HepG2 (cell line): Measurements from ENCODE around the gene ATP4A. TPM values are rescaled to one million over a fixed set of nuclear protein-coding genes. Genes with fewer than 3 reads are reported as not detected.
"Not testable (repeated sequence)": the region's sequence is repeated elsewhere in the genome, so short reads cannot be mapped to it uniquely, and the experiment has no call there.

Experiments
- ATAC-seq: fragments of 200-7000 bp; cut with Tn5 transposase; 3 replicates; pipeline ENCODE4 v1.9.1; 2020; ENCODE audit warnings: mild to moderate bottlenecking, moderate library complexity
- BruUV-seq: library from RNA; stranded (reverse); fragments of 400-500 nt; replicated peaks from 2 replicates; lab custom pipeline; 2021; lab: Mats Ljungman, UMichigan
- CTCF ChIA-PET: fragments of 300-600 bp; formaldehyde crosslinking; extraction: SDS; loops from one replicate; lab custom pipeline; 2021; ENCODE audit warnings: low total read pairs, inconsistent platforms, low intra/inter-chr PET ratio; lab: Yijun Ruan, JAX
- POLR2A ChIA-PET: fragments of 350-600 bp; sonication (Branson Sonifier 250); formaldehyde crosslinking; loops from one replicate; lab custom pipeline; 2020; ENCODE audit warnings: antibody characterized with exemption, inconsistent platforms; lab: Yijun Ruan, JAX
- DNase-seq: peaks from one replicate; pipeline ENCODE4 v3.0.0-alpha.2; 2015; ENCODE audit warnings: low spot score
- FAIRE-seq: peaks from 3 replicates; lab custom pipeline; 2011; peaks lifted over from hg19 to GRCh38; lab: Jason Lieb, UNC
- H2AFZ ChIP-seq: one replicate; pipeline ENCODE4 v1.6.1; 2011; ENCODE audit warnings: low read length, inconsistent platforms
- H3K27ac ChIP-seq: fragments of 300-600 bp; 3 replicates; pipeline ENCODE4 v1.8.0; 2011; ENCODE audit warnings: mixed run types, mild to moderate bottlenecking, mixed read lengths, low read length, inconsistent platforms; ENCODE audit not compliant: insufficient read depth; ENCODE audit errors: extremely low read length
- H3K27me3 ChIP-seq, 2 experiments: fragments of 200-600 bp in 1 of 2; 2 replicates in 1 of 2; 3 replicates in 1 of 2; pipeline versions ENCODE4 v1.6.0 to v1.8.0; 2011; ENCODE audit warnings: low read length in 2 of 2, mild to moderate bottlenecking in 2 of 2, moderate library complexity in 2 of 2, inconsistent platforms in 1 of 2; ENCODE audit not compliant: insufficient read depth in 2 of 2, control insufficient read depth in 1 of 2
- H3K36me3 ChIP-seq, 2 experiments: fragments of 200-600 bp in 1 of 2; replicated peaks in 1 of 2; 2 replicates in 1 of 2; 3 replicates in 1 of 2; pipeline versions ENCODE4 v1.5.1 to v1.8.0; 2011; ENCODE audit warnings: low read length in 2 of 2, inconsistent platforms in 1 of 2; ENCODE audit not compliant: insufficient read depth in 2 of 2, control insufficient read depth in 1 of 2
- H3K4me1 ChIP-seq: 2 replicates; pipeline ENCODE4 v1.5.1; 2012; ENCODE audit warnings: low read length, inconsistent platforms; ENCODE audit not compliant: insufficient read depth
- H3K4me2 ChIP-seq: 2 replicates; pipeline ENCODE4 v1.6.0; 2011; ENCODE audit warnings: low read depth, low read length, inconsistent platforms
- H3K4me3 ChIP-seq, 3 experiments: fragments of 200-600 bp in 1 of 3; sonication (generic), shearing (Covaris generic) in 1 of 3; replicated peaks in 1 of 3; 2 replicates each; pipeline ENCODE4 v1.5.1; 2011 to 2016; ENCODE audit warnings: low read length in 3 of 3, inconsistent platforms in 2 of 3, low read depth in 2 of 3, mild to moderate bottlenecking in 2 of 3, control low read depth in 1 of 3, mixed read lengths in 1 of 3; ENCODE audit not compliant: insufficient read depth in 1 of 3
- H3K79me2 ChIP-seq: one replicate; pipeline ENCODE4 v1.6.1; 2011; ENCODE audit warnings: low read length, inconsistent platforms; ENCODE audit not compliant: insufficient read depth
- H3K9ac ChIP-seq: 2 replicates; pipeline ENCODE4 v1.6.0; 2011; ENCODE audit warnings: mild to moderate bottlenecking, low read depth, low read length, inconsistent platforms; ENCODE audit not compliant: insufficient read depth
- H3K9me3 ChIP-seq: 2 replicates; pipeline ENCODE4 v1.5.1; 2012; ENCODE audit warnings: mild to moderate bottlenecking, low read length
- H4K20me1 ChIP-seq: 2 replicates; pipeline ENCODE4 v1.6.0; 2011; ENCODE audit warnings: inconsistent platforms, mild to moderate bottlenecking, low read length, moderate library complexity; ENCODE audit not compliant: insufficient read depth
- BCL6 ChIP-seq: IDR thresholded peaks from 2 replicates; pipeline ENCODE4 v1.6.1; 2016; ENCODE audit warnings: missing genetic modification reagents, missing compliant biosample characterization
- ELF1 ChIP-seq: sonication (generic); formaldehyde crosslinking; IDR thresholded peaks from 2 replicates; pipeline ENCODE4 v1.4.0; 2020; ENCODE audit warnings: missing genetic modification reagents
- POLR2AphosphoS2 ChIP-seq: IDR thresholded peaks from 2 replicates; pipeline ENCODE4 v1.6.1; 2011; ENCODE audit warnings: low read depth, low read length, improper control_type of control experiment
- ZIK1 ChIP-seq: sonication (generic); formaldehyde crosslinking; IDR thresholded peaks from 2 replicates; pipeline ENCODE4 v1.5.0; 2020; ENCODE audit warnings: mild to moderate bottlenecking, low read depth, missing genetic modification reagents, borderline replicate concordance
- ZNF296 ChIP-seq: sonication (generic); formaldehyde crosslinking; conservative IDR thresholded peaks from 2 replicates; pipeline ENCODE4 v1.5.0; 2020; ENCODE audit warnings: mild to moderate bottlenecking, missing genetic modification reagents
- ZNF75D ChIP-seq: sonication (generic); formaldehyde crosslinking; IDR thresholded peaks from 2 replicates; pipeline ENCODE4 v1.8.1; 2023; ENCODE audit warnings: missing genetic modification reagents, mild to moderate bottlenecking, borderline replicate concordance
- ZNF772 ChIP-seq: sonication (generic); formaldehyde crosslinking; IDR thresholded peaks from 2 replicates; pipeline ENCODE4 v1.5.0; 2020; ENCODE audit warnings: mild to moderate bottlenecking, missing genetic modification reagents
- ZSCAN29 ChIP-seq: sonication (generic); formaldehyde crosslinking; conservative IDR thresholded peaks from 2 replicates; pipeline ENCODE4 v1.4.0; 2020; ENCODE audit warnings: mild to moderate bottlenecking, missing genetic modification reagents
- WGBS: methylation state at CpG from one replicate; pipeline ENCODE4 v1.1.6; 2017; ENCODE audit warnings: low lambda C conversion rate; 5-methylcytosine and 5-hydroxymethylcytosine counted together
- in situ Hi-C: cut with HindIII; loops from 2 replicates; pipeline ENCODE4 v1.10.0; 2017; ENCODE audit warnings: low pct_unique_long_range_greater_than_20kb; ENCODE audit not compliant: extremely low pct_ligation_motif_present
- intact Hi-C: fragments of 100-400 bp; cut with micrococcal nuclease; formaldehyde crosslinking; loops from one replicate; pipeline ENCODE4 v1.10.0; 2022; ENCODE audit not compliant: unreplicated experiment
- polyA plus RNA-seq, 8 experiments: library from polyadenylated mRNA; depleted of rRNA in 3 of 8; stranded (reverse) in 7 of 8; unstranded in 1 of 8; fragments of >200 nt; fragmentation: Illumina TruSeq in 4 of 8; extraction: Trizol in 4 of 8; gene quantifications; 2 replicates each; pipeline versions ENCODE4 v1.2.1 to v1.2.3, GENCODE V29; 2011 to 2016; ENCODE audit warnings: low read depth in 4 of 8, missing spikeins in 1 of 8, mixed read lengths in 1 of 8; ENCODE audit not compliant: insufficient read depth in 1 of 8
- total RNA-seq, 5 experiments: library from RNA; depleted of rRNA; stranded (reverse); fragments of >200 nt; fragmentation: Illumina TruSeq; extraction: Trizol; gene quantifications; 2 replicates each; pipeline ENCODE4 v1.2.3, GENCODE V29; 2016; ENCODE audit warnings: low read depth in 1 of 5
- TF ChIP-seq, protein P1 (sequence below): sonication (generic); formaldehyde crosslinking; IDR thresholded peaks from 2 replicates; pipeline ENCODE4 v1.5.0; 2020; ENCODE audit warnings: mild to moderate bottlenecking, missing genetic modification reagents
- TF ChIP-seq, protein P2 (sequence below): sonication (generic); formaldehyde crosslinking; IDR thresholded peaks from 2 replicates; pipeline ENCODE4 v1.5.0; 2020; ENCODE audit warnings: missing genetic modification reagents
- TF ChIP-seq, protein P3 (sequence below): sonication (generic); formaldehyde crosslinking; IDR thresholded peaks from 2 replicates; pipeline ENCODE4 v1.8.1; 2023; ENCODE audit warnings: missing genetic modification reagents, inconsistent platforms, borderline replicate concordance

Gene ATP4A
- total and polyA plus RNA-seq, 2 of the 13 experiments (the other 11 are each of a cell fraction or from before 2014, with no cell fraction given) = 0.08 to 0.11 TPM

DNA sequence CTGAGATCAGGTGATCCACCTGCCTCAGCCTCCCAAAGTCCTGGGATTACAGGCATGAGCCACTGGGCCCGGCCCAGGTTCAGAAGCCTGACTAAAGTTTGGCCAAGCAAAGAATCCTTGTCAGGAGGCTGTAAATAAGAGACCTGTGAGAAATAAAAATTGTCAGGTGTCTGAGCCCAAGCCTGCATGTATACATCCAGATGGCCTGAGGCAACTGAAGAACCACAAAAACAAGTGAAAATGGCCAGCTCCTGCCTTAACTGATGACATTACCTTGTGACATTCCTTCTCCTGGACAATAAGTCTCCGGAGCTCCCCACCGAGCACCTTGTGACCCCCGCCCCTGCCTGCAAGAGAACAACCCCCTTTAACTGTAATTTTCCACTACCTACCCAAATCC, 41.0 kb upstream of the ATP4A start:
- POLR2A ChIA-PET = interaction anchor here (1.0 to 3.0 kb wide), 5 partner anchors 8 to 57 kb away, joined by 5 to 13 read pairs (median 6); partner anchors contain the start of gene COX6B1
- H2AFZ ChIP-seq, CTCF ChIA-PET, FAIRE-seq, H3K36me3 ChIP-seq, DNase-seq, in situ Hi-C loops, ATAC-seq, H4K20me1 ChIP-seq, H3K79me2 ChIP-seq, intact Hi-C loops: not testable (repeated sequence)
- Histone ChIP-seq H3K27ac (peak overlapping the region; percentile 80), H3K4me2 (peak overlapping the region; percentile 76), H3K9me3 (peaks cover 23% of the 10 kb centered on the region), H3K4me3 (peak overlapping the region; percentile 19 to 60 (median 46); a peak in 3 of 6 replicates), H3K4me1 (peaks cover 20% of the 10 kb centered on the region), H3K9ac (peak overlapping the region; percentile 56), H3K27me3 (peaks cover 0 to 11% of the 10 kb centered on the region in 2 experiments; a peak in 1 of 5 replicates)
- peak; percentile 34; the same call in 1 of the 2 replicates for TF ChIP-seq ZNF296
- TF ChIP-seq, protein P1, sequence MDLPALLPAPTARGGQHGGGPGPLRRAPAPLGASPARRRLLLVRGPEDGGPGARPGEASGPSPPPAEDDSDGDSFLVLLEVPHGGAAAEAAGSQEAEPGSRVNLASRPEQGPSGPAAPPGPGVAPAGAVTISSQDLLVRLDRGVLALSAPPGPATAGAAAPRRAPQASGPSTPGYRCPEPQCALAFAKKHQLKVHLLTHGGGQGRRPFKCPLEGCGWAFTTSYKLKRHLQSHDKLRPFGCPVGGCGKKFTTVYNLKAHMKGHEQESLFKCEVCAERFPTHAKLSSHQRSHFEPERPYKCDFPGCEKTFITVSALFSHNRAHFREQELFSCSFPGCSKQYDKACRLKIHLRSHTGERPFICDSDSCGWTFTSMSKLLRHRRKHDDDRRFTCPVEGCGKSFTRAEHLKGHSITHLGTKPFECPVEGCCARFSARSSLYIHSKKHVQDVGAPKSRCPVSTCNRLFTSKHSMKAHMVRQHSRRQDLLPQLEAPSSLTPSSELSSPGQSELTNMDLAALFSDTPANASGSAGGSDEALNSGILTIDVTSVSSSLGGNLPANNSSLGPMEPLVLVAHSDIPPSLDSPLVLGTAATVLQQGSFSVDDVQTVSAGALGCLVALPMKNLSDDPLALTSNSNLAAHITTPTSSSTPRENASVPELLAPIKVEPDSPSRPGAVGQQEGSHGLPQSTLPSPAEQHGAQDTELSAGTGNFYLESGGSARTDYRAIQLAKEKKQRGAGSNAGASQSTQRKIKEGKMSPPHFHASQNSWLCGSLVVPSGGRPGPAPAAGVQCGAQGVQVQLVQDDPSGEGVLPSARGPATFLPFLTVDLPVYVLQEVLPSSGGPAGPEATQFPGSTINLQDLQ = 0 out of 2 replicates have a peak, but pooled peaks have one; percentile 46
- TF ChIP-seq ZSCAN29 (CRISPR knock-in tag) = 0 out of 2 replicates have a peak, but pooled peaks have one; percentile 13
- TF ChIP-seq ZNF772 (CRISPR knock-in tag) = peak; percentile 12; the same call in 1 of the 2 replicates
- TSS peak; percentile 99 for BruUV-seq
- WGBS = 13% methylated on average over 4 of the region's 4 CpGs

DNA sequence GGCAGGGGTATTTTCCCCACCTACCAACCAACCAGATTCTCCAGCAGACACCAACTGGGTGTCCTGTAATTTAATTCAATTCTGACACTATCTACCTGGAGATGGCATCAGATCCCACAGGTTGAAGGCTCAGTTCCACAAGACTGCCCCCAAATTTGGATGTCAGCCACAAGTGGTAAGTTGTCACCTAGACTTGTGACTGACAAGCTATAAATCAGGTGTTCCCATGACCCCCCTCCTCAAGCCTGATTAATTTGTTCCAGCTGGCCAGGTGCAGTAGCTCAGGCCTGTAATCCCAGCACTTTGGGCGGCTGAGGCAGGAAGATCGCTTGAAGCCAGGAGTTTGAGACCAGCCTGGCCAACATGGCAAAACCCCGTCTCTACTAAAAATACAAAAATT, 38.5 kb upstream of the ATP4A start:
- Histone ChIP-seq H3K4me2 (no peak overlapping the region), H3K27me3 (peaks cover 0 to 11% of the 10 kb centered on the region in 2 experiments; a peak in 1 of 5 replicates), H3K9ac (no peak overlapping the region), H3K27ac (no peak overlapping the region), H2AFZ (no peak overlapping the region), H4K20me1 (no peaks in the 10 kb centered on the region), H3K4me3 (no peak overlapping the region), H3K4me1 (peaks cover 35% of the 10 kb centered on the region), H3K79me2 (no peaks in the 10 kb centered on the region), H3K9me3 (peaks cover 10% of the 10 kb centered on the region), H3K36me3 (no peaks in the 10 kb centered on the region)
- intact Hi-C loops (no loop called here), in situ Hi-C loops (no loop called here)
- BruUV-seq = no TSS peak
- TF ChIP-seq ELF1 (CRISPR knock-in tag) (no peak), ZNF75D (CRISPR knock-in tag) (no peak), ZIK1 (CRISPR knock-in tag) (no peak), POLR2AphosphoS2 (no peak), BCL6 (CRISPR knock-in tag) (no peak)
- TF ChIP-seq, protein P2, sequence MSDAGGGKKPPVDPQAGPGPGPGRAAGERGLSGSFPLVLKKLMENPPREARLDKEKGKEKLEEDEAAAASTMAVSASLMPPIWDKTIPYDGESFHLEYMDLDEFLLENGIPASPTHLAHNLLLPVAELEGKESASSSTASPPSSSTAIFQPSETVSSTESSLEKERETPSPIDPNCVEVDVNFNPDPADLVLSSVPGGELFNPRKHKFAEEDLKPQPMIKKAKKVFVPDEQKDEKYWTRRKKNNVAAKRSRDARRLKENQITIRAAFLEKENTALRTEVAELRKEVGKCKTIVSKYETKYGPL = no peak
- TF ChIP-seq, protein P3, sequence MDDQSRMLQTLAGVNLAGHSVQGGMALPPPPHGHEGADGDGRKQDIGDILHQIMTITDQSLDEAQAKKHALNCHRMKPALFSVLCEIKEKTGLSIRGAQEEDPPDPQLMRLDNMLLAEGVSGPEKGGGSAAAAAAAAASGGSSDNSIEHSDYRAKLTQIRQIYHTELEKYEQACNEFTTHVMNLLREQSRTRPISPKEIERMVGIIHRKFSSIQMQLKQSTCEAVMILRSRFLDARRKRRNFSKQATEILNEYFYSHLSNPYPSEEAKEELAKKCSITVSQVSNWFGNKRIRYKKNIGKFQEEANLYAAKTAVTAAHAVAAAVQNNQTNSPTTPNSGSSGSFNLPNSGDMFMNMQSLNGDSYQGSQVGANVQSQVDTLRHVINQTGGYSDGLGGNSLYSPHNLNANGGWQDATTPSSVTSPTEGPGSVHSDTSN = no peak
- ChIA-PET CTCF (no interaction called here), POLR2A (no interaction called here)
- FAIRE-seq (no peak), ATAC-seq (no peak), DNase-seq (no peak)
- 84% methylated on average over 3 of the region's 3 CpGs for WGBS
